SH-SY5Y (cell line): ENCODE data around the gene KCNE1.

Experiments used
- GATA2 ChIP-seq: IDR thresholded peaks from 2 replicates; pipeline ENCODE4 v1.6.1; 2011; ENCODE audit warnings: mild to moderate bottlenecking, low read depth, low read length
- GATA3 ChIP-seq: IDR thresholded peaks from 2 replicates; pipeline ENCODE4 v1.6.1; 2011; ENCODE audit warnings: low read depth, mild to moderate bottlenecking, low read length, moderate library complexity

GRCh38 chr21:34536820-34537219 is 24.8 kb upstream of the KCNE1 start:
- no peak for TF ChIP-seq GATA2
- no peak for TF ChIP-seq GATA3
